GM21423 (cell line): ENCODE measurements around the gene SPATA25.
"Not testable (repeated sequence)": the region's sequence is repeated elsewhere in the genome, so short reads cannot be mapped to it uniquely, and the experiment has no call there.

ENCODE experiments used
- ATAC-seq: cut with Tn5 transposase; IDR thresholded peaks from one replicate; pipeline ENCODE4 v1.9.1; 2021; ENCODE audit warnings: mild to moderate bottlenecking, moderate library complexity; ENCODE audit not compliant: unreplicated experiment

Gene SPATA25

GRCh38 chr20:45917790-45918141, 30.3 kb upstream of the SPATA25 start:
- no peak for ATAC-seq

- no peak for ATAC-seq
Observed at GRCh38 chr20:45913116-45913515, 25.7 kb upstream of the SPATA25 start.

GRCh38 chr20:45912344-45912682, 24.9 kb upstream of the SPATA25 start:
- no peak for ATAC-seq

GRCh38 chr20:45911486-45912343, 24.3 kb upstream of the SPATA25 start, which contains the start of gene PLTP:
Gene PLTP (minus strand): TSS chr20:45912155. CDS start chr20:45911452, 703 bp downstream.
- no peak for ATAC-seq

- ATAC-seq = peak; percentile 94
Observed at GRCh38 chr20:45910670-45911485, 23.5 kb upstream of the SPATA25 start.

GRCh38 chr20:45909817-45910669, 22.6 kb upstream of the SPATA25 start:
- no peak for ATAC-seq

- ATAC-seq = no peak
Observed at GRCh38 chr20:45909336-45909808, 21.9 kb upstream of the SPATA25 start.

GRCh38 chr20:45908084-45908483, 20.7 kb upstream of the SPATA25 start:
- no peak for ATAC-seq

GRCh38 chr20:45907219-45907948, 20.0 kb upstream of the SPATA25 start:
- ATAC-seq = no peak

- ATAC-seq = no peak
Observed at GRCh38 chr20:45905505-45906079, 18.2 kb upstream of the SPATA25 start.

GRCh38 chr20:45904583-45905504, 17.4 kb upstream of the SPATA25 start:
- no peak for ATAC-seq

- ATAC-seq = no peak
Observed at GRCh38 chr20:45902199-45902701, 14.8 kb upstream of the SPATA25 start.

- not testable (repeated sequence) for ATAC-seq
Observed at GRCh38 chr20:45901332-45901731, 13.9 kb upstream of the SPATA25 start.

GRCh38 chr20:45899046-45899835, 11.8 kb upstream of the SPATA25 start:
- no peak for ATAC-seq

- no peak for ATAC-seq
Observed at GRCh38 chr20:45898285-45898684, 10.9 kb upstream of the SPATA25 start.

GRCh38 chr20:45897692-45898091, 10.3 kb upstream of the SPATA25 start:
- no peak for ATAC-seq

- no peak for ATAC-seq
Observed at GRCh38 chr20:45897289-45897688, 9.9 kb upstream of the SPATA25 start.

GRCh38 chr20:45896641-45897161, 9.3 kb upstream of the SPATA25 start:
- ATAC-seq = no peak
